Epidermal melanocyte (primary cell): ENCODE measurements around the gene TBC1D24.

Experiments
- DNase-seq: peaks from one replicate; pipeline ENCODE4 v3.0.0; 2011; ENCODE audit warnings: low spot score; ENCODE audit not compliant: insufficient read length

Gene TBC1D24

GRCh38 chr16:2482708-2483534 is 8.0 kb downstream of the TBC1D24 start:
- peak; percentile 91 for DNase-seq

GRCh38 chr16:2483939-2484897 is 9.3 kb downstream of the TBC1D24 start:
- DNase-seq, result no peak

GRCh38 chr16:2484898-2485508 is 10.1 kb downstream of the TBC1D24 start:
- no peak for DNase-seq

GRCh38 chr16:2485811-2486507 is 11.0 kb downstream of the TBC1D24 start:
- no peak for DNase-seq

GRCh38 chr16:2486645-2487516 is 12.0 kb downstream of the TBC1D24 start:
- no peak for DNase-seq

- DNase-seq, result no peak
These were observed 12.6 kb downstream of the TBC1D24 start for GRCh38 chr16:2487517-2487842.

GRCh38 chr16:2487903-2488531 is 13.1 kb downstream of the TBC1D24 start:
- DNase-seq, result no peak

- no peak for DNase-seq
These were observed 14.7 kb downstream of the TBC1D24 start for GRCh38 chr16:2489581-2489980.

- DNase-seq, result no peak
These were observed 15.5 kb downstream of the TBC1D24 start for GRCh38 chr16:2490190-2491105.

- DNase-seq, result no peak
These were observed 17.4 kb downstream of the TBC1D24 start for GRCh38 chr16:2492292-2492691.

GRCh38 chr16:2493605-2494004 is 18.7 kb downstream of the TBC1D24 start:
- DNase-seq, result no peak

- DNase-seq, result no peak
These were observed 19.7 kb downstream of the TBC1D24 start for GRCh38 chr16:2494616-2495015.

- DNase-seq, result no peak
These were observed 20.1 kb downstream of the TBC1D24 start for GRCh38 chr16:2495041-2495440.

- no peak for DNase-seq
These were observed 21.5 kb downstream of the TBC1D24 start for GRCh38 chr16:2496223-2497115.

- DNase-seq, result no peak
These were observed 22.2 kb downstream of the TBC1D24 start for GRCh38 chr16:2497116-2497630.

GRCh38 chr16:2497695-2498484 is 23.0 kb downstream of the TBC1D24 start:
- no peak for DNase-seq
